Measurements from ENCODE around the gene RND1.
"Not testable (repeated sequence)": the region's sequence is repeated elsewhere in the genome, so short reads cannot be mapped to it uniquely, and the experiment has no call there.

Gene RND1

DNA sequence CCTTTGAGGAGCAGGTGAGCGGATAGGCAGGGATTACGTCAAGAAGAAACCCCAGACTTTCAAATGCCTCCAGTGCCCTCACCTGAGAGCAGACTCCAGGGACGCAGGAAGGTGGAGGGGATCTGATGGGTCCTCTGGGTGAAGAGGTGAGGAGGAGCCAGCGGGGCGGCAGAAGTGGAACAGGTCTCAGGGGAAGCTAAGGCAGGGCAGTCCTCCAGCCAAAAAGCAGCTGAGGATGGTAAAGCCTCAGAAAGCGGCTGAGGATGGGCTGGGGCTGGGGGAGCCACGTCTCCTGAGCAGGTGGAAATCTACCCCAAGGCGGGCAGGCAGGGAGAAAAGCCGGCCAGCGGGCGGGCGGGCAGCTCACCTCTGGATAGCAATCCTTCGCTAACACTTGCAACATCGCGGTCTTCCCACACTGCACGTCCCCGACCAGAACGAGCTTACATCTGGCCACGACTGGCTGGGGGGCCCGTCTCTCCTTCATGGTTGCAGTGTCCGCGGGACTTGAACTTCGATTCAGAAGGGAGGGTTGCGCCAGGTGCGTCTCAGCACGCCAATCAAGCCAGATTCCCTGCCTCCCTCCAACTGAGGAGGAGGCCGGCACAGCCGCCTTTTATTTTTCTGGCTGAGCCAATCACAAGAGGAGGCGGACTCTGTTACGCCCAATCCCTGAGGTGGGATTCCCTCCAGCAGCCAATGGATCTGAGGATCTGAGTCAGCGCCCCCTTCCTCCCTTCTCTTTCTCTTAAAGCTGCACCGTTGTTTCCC lies at the start of gene RND1:
RND1 (minus strand) TSS at position 590 of the 771 bp plus-strand sequence; CDS start at position 487, 103 bp downstream.
- H3K4me1 ChIP-seq (ENCODE audit: insufficient read depth, low read length): peaks cover 39% of the 10 kb centered on the region
- H2AFZ ChIP-seq (ENCODE audit: low read depth, low read length): no peak within 1 kb of the TSS
- no peaks in the 10 kb centered on the region for H3K27me3 ChIP-seq (ENCODE audit: insufficient read depth, low read length)
- peak within 1 kb of the TSS; percentile 53 for H3K4me3 ChIP-seq (ENCODE audit: low read length)
- no peaks in the 10 kb centered on the region for H3K9me3 ChIP-seq (ENCODE audit: low read length)
- H3K36me3 ChIP-seq (ENCODE audit: insufficient read depth, low read length): peaks cover 15% of the 10 kb centered on the region

DNA sequence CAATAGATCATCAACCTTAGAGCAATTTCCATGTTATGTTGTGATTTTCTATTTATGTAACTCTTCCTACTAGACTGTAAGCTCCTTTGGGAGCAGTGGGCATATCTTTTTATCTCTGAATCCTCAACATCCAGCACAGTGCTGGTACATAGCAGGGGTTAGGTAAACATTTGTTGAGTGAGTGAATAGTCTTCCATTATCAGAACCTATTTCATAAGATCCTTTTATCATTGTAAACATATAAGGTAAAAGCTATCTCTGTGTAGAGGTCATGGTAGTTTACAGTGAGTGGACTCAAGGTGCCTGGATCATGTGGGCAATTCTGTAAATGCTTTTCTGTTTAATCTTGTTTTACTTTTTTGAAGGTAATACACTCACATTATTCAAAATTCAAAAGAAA lies 44.5 kb upstream of the RND1 start:
- Histone ChIP-seq H3K9me3 (ENCODE audit: low read length) (no peaks in the 10 kb centered on the region), H3K4me1 (ENCODE audit: insufficient read depth, low read length) (peaks cover 5% of the 10 kb centered on the region), H3K4me3 (ENCODE audit: low read length) (no peak overlapping the region), H3K27me3 (ENCODE audit: insufficient read depth, low read length) (no peaks in the 10 kb centered on the region), H3K36me3 (ENCODE audit: insufficient read depth, low read length) (no peaks in the 10 kb centered on the region), H2AFZ (ENCODE audit: low read depth, low read length) (no peak overlapping the region)

DNA sequence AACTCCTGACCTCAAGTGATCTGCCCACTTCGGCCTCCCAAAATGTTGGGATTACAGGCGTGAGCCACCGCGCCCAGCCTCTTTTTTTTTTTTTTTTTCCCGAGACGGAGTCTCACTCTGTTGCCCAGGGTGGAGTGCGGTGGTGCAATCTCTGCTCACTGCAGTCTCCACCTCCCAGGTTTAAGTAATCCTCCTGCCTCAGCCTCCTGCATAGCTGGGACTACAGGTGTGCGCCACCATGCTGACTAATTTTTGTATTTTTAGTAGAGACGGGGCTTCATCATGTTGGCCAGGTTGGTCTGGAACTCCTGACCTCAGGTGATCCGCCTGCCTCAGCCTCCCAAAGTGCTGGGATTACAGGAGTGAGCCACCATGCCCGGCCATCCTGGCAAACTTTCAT lies 44.0 kb upstream of the RND1 start:
- not testable (repeated sequence) for H3K27me3 ChIP-seq (ENCODE audit: insufficient read depth, low read length); H3K4me3 ChIP-seq (ENCODE audit: low read length); H3K4me1 ChIP-seq (ENCODE audit: insufficient read depth, low read length); H3K36me3 ChIP-seq (ENCODE audit: insufficient read depth, low read length); H3K9me3 ChIP-seq (ENCODE audit: low read length); H2AFZ ChIP-seq (ENCODE audit: low read depth, low read length)

DNA sequence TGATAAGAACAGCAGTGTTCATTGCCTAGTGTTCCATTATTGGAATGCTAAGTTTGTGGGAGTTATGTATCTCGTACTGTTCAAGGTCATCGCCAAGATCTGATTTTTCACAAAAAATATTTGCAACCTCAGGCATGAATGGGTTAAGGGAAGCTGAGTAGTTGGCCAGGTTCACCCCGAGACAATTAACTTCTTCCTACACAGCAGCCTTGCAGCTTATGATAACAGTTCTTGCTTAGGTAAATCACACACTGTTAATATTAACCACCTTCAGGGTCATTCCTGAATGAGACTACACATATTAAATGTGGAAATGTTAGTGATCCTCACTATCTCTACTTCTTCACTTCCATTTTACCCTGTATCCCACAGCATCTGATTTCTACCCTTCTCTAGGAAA lies 41.6 kb upstream of the RND1 start:
- no peak overlapping the region for H2AFZ ChIP-seq (ENCODE audit: low read depth, low read length)
- peaks cover 6% of the 10 kb centered on the region for H3K4me1 ChIP-seq (ENCODE audit: insufficient read depth, low read length)
- H3K4me3 ChIP-seq (ENCODE audit: low read length): no peak overlapping the region
- H3K36me3 ChIP-seq (ENCODE audit: insufficient read depth, low read length): no peaks in the 10 kb centered on the region
- H3K27me3 ChIP-seq (ENCODE audit: insufficient read depth, low read length): no peaks in the 10 kb centered on the region
- no peaks in the 10 kb centered on the region for H3K9me3 ChIP-seq (ENCODE audit: low read length)

DNA sequence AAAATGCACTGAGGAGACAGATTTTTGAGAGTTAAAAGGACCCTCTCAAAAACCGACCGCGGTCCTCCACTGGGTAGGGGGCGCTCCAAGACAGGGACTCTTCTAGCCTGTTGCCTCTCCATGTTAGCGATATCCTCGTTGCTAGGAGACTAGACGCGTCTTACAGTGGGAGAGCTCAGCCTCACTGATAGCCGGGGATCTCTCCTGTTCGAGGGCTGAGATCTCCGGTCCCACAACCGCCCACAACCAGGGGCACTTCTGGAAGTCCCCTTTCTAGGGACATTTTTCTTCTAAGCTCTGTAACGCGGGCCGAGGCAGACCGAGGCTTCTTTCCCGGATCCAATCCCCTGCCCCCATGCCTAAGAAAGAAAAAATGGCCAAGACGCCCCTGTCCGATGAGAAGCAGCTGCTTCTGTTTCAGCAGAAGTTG lies 38.3 kb upstream of the RND1 start:
- H3K9me3 ChIP-seq (ENCODE audit: low read length): no peaks in the 10 kb centered on the region
- no peak overlapping the region for H2AFZ ChIP-seq (ENCODE audit: low read depth, low read length)
- no peaks in the 10 kb centered on the region for H3K27me3 ChIP-seq (ENCODE audit: insufficient read depth, low read length)
- no peaks in the 10 kb centered on the region for H3K36me3 ChIP-seq (ENCODE audit: insufficient read depth, low read length)
- H3K4me3 ChIP-seq (ENCODE audit: low read length): peak overlapping the region; percentile 52
- peaks cover 6% of the 10 kb centered on the region for H3K4me1 ChIP-seq (ENCODE audit: insufficient read depth, low read length)

DNA sequence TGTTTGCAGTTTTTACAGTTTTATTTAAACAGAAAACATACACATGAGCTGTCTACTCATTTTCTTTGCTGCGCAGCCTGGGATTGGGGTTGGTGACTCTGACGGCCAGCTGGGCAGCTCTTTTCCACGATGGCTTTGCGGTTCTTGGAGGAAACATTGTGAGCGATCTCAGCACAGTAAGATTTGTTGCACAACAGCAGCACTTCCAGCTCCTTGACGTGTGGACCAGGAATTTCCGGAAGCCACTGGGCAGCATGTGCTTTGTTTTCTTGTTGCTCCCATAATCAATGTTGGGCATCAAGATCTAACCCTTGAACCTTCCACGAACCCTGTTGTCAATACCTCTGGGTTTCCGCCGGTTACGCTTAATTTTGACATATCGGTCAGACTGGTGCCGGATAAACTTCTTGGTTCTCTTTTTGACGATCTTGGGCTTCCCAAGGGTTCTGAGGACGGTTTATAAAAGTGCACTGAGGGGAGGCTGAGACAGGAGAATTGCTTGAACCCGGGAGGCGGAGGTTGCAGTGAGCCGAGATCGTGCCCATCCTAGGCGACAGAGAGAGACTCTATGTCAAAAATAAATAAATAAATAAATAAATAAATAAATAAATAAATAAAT lies 37.8 kb upstream of the RND1 start:
- H2AFZ ChIP-seq (ENCODE audit: low read depth, low read length): no peak overlapping the region
- no peaks in the 10 kb centered on the region for H3K9me3 ChIP-seq (ENCODE audit: low read length)
- no peak overlapping the region for H3K4me3 ChIP-seq (ENCODE audit: low read length)
- H3K27me3 ChIP-seq (ENCODE audit: insufficient read depth, low read length): no peaks in the 10 kb centered on the region
- peaks cover 6% of the 10 kb centered on the region for H3K4me1 ChIP-seq (ENCODE audit: insufficient read depth, low read length)
- no peaks in the 10 kb centered on the region for H3K36me3 ChIP-seq (ENCODE audit: insufficient read depth, low read length)

DNA sequence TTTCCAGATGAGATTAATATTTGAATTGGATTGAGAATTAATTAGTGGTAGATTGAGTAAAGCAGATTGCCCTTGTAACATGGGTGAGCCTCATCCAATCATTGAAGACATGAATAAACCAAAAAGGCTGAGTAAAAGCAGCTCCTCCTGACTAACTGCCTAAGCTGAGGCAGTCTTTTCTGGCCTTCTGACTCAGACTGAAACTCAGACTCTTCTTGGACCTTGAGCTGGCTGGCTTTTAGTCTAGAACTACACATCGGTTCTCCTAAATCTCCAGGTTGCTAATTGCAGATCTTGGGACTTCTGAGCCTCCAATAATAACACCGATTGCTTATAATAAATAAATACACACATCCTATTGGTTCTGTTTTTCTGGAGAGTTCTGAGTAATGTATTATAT lies 35.6 kb upstream of the RND1 start:
- Histone ChIP-seq H3K9me3 (ENCODE audit: low read length) (no peaks in the 10 kb centered on the region), H3K36me3 (ENCODE audit: insufficient read depth, low read length) (no peaks in the 10 kb centered on the region), H3K27me3 (ENCODE audit: insufficient read depth, low read length) (no peaks in the 10 kb centered on the region), H2AFZ (ENCODE audit: low read depth, low read length) (no peak overlapping the region), H3K4me1 (ENCODE audit: insufficient read depth, low read length) (peaks cover 6% of the 10 kb centered on the region), H3K4me3 (ENCODE audit: low read length) (no peak overlapping the region)

DNA sequence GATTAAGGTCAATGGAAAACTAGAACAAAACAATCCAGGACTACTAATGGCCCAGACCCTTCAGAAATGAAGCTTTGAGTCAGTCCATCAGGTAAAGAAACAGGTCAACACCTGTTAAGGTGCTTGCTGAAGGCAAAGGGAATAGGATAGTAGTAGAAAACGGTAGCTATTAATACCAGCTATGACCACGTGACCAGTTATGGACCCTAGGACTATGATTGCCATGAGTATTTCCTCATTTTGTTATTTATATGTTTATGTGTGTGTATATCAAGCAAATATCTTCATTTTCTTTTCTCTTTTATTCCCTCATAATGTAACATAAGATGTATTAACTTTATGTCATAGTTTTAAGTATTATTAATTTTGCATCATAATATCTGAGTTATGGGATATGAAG lies 34.0 kb upstream of the RND1 start:
- Histone ChIP-seq H2AFZ (ENCODE audit: low read depth, low read length) (no peak overlapping the region), H3K4me1 (ENCODE audit: insufficient read depth, low read length) (peaks cover 5% of the 10 kb centered on the region), H3K36me3 (ENCODE audit: insufficient read depth, low read length) (no peaks in the 10 kb centered on the region), H3K9me3 (ENCODE audit: low read length) (no peaks in the 10 kb centered on the region), H3K27me3 (ENCODE audit: insufficient read depth, low read length) (no peaks in the 10 kb centered on the region), H3K4me3 (ENCODE audit: low read length) (no peak overlapping the region)

DNA sequence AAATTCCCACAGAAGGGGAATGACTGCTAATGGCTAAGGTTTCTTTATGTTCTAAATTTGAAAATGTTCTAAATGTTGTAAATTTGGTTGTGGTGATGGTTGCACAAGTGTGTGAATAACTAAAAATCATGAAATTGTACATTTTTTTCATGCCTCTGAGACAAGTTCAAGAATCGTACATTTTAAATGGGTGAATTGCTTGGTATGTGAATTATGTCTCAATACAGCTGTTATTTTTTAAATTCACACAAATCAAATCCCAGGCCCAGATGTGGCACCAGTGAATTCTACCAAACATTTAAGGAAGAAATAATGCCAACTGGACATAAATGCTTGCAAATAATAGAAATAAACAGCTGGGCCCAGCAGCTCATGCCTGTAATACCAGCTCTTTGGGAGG lies 28.6 kb upstream of the RND1 start:
- Histone ChIP-seq H3K4me1 (ENCODE audit: insufficient read depth, low read length) (peaks cover 10% of the 10 kb centered on the region), H2AFZ (ENCODE audit: low read depth, low read length) (no peak overlapping the region), H3K9me3 (ENCODE audit: low read length) (no peaks in the 10 kb centered on the region), H3K4me3 (ENCODE audit: low read length) (no peak overlapping the region), H3K27me3 (ENCODE audit: insufficient read depth, low read length) (no peaks in the 10 kb centered on the region), H3K36me3 (ENCODE audit: insufficient read depth, low read length) (no peaks in the 10 kb centered on the region)

DNA sequence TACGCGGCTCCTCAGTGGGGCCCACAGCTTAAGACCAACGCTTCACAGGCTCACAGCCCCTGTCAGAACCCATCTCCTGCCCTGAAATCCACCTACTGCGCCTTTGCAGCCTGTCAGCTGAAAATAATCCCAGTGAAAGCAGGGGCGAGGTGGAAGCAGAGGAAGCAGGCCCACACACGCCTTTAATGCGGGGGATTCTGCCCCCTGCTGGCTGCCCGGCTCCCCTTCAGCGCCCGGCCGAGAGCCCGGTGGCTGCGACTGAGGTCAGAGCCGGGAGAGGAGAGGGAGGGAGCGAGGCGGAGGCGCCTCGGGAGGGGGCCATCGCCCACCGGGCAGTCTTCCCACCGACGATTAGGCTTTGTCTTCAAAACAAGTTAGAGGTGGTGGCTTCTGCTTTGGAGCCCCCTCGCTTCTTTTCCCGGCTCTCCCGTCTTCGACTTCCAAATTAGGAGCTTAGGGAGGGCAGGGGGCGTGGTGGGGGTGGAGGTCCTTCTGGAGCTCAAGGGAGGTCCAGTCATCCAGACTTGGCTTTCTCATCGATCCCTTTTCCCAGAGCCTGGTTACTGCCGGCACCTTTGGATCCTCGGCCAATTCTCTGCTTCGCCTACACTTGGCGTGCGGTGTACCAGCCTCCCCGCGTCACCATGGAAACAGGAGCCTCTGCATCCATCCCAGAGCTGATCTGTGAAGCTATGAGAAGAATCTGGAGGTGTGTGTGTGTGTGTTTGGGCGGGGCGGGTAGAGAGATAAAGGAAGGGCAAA lies 25.2 kb upstream of the RND1 start:
- no peaks in the 10 kb centered on the region for H3K36me3 ChIP-seq (ENCODE audit: insufficient read depth, low read length)
- peak overlapping the region; percentile 46 for H3K4me3 ChIP-seq (ENCODE audit: low read length)

DNA sequence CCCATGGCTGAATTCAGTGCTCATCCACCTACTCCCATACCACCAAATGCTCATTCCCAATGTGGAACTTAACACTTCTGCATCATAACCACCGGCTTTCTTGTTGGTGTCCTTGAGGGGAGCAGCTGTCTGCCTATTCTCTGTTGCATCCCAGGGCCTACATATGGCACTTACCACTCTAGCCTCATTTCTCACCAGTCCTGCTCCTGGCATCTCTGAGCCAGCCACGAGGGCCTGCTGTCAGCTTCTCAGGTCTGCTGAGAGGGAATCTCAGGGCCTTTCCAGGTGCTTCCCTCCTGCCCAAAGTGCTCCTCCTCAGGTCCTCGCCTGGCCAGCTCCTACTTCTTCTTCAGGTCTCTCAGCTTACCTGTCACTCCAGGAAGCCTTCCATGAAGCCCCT lies 24.0 kb upstream of the RND1 start:
- Histone ChIP-seq H3K27me3 (ENCODE audit: insufficient read depth, low read length) (no peaks in the 10 kb centered on the region), H3K36me3 (ENCODE audit: insufficient read depth, low read length) (no peaks in the 10 kb centered on the region), H3K4me3 (ENCODE audit: low read length) (no peak overlapping the region), H2AFZ (ENCODE audit: low read depth, low read length) (no peak overlapping the region), H3K9me3 (ENCODE audit: low read length) (no peaks in the 10 kb centered on the region), H3K4me1 (ENCODE audit: insufficient read depth, low read length) (peaks cover 10% of the 10 kb centered on the region)

More for the DNA sequence above, 25.2 kb upstream of the RND1 start:
- Histone ChIP-seq H2AFZ (ENCODE audit: low read depth, low read length) (peak overlapping the region; percentile 76), H3K9me3 (ENCODE audit: low read length) (no peaks in the 10 kb centered on the region), H3K4me1 (ENCODE audit: insufficient read depth, low read length) (peaks cover 10% of the 10 kb centered on the region), H3K27me3 (ENCODE audit: insufficient read depth, low read length) (no peaks in the 10 kb centered on the region)

DNA sequence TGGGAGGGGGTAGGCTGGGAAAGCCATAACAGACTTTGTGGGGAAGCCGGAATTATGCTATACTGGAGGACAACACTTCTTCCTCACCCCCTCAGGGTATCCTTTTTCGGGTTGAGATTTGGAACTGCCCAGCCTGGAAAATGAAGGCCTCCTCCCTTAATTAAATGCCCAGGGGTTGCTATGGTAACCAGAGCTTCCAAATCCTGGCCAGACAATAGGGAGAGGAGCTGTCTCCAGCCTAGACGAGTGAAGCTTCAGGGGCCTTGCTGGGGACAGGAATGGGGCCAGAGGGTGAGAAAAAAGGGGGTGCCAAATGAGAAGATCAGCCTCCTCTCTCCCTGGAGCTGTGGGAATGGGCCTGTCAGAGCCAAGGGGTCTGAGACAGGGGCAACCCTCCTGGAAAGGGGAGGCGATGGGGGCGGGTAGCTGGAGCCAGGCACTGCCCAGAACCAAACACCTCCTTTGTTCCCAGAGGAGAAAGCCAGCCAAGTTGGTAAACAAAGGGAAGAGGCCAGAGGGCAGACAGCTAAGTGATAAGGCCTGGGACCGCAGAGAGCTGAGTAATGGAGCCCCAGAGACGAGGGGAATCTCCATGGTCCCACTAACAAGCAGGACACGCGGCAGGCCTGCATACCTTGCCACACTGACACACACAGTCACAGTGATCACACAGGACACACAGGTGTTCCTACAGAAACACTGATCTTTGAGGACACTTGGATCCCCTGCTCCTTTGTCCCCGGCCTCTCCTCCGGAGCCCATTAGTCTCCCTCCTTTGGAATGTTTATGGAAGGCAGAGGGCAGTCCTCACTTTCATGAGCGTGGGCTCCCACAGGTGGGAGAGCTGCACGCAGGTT lies 17.9 kb upstream of the RND1 start:
- Histone ChIP-seq H2AFZ (ENCODE audit: low read depth, low read length) (no peak overlapping the region), H3K27me3 (ENCODE audit: insufficient read depth, low read length) (no peaks in the 10 kb centered on the region), H3K9me3 (ENCODE audit: low read length) (no peaks in the 10 kb centered on the region), H3K4me3 (ENCODE audit: low read length) (peak overlapping the region; percentile 4), H3K36me3 (ENCODE audit: insufficient read depth, low read length) (no peaks in the 10 kb centered on the region), H3K4me1 (ENCODE audit: insufficient read depth, low read length) (peaks cover 28% of the 10 kb centered on the region)

DNA sequence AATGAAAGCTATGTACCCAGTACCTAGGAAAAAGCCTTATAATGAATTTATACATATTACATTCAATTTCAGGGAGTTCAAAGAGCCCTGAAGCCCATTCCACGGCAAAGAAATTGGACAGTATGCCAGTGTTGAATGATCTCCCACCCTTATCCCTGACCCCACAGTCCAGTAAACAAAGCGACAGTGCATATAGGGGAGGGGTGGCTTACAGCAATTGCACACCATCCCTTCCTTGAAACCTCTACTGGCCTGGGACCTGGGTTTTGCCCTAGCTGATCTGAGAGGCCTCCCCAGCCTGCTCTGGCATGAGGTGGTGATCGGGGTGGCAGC lies 17.3 kb upstream of the RND1 start:
- Histone ChIP-seq H3K9me3 (ENCODE audit: low read length) (no peaks in the 10 kb centered on the region), H3K4me1 (ENCODE audit: insufficient read depth, low read length) (peaks cover 28% of the 10 kb centered on the region), H3K36me3 (ENCODE audit: insufficient read depth, low read length) (no peaks in the 10 kb centered on the region), H3K27me3 (ENCODE audit: insufficient read depth, low read length) (no peaks in the 10 kb centered on the region), H3K4me3 (ENCODE audit: low read length) (no peak overlapping the region), H2AFZ (ENCODE audit: low read depth, low read length) (no peak overlapping the region)
